NCI-H510A treated with DMSO at 0.1 percent for 48 hours (cell line): ENCODE results near the gene CMPK2.
"Not testable (repeated sequence)": the region's sequence is repeated elsewhere in the genome, so short reads cannot be mapped to it uniquely, and the experiment has no call there.

ENCODE experiments used
- DNase-seq: peaks from one replicate; lab custom pipeline; 2025; lab: John Stamatoyannopoulos, UW

The CMPK2 gene, protein sequence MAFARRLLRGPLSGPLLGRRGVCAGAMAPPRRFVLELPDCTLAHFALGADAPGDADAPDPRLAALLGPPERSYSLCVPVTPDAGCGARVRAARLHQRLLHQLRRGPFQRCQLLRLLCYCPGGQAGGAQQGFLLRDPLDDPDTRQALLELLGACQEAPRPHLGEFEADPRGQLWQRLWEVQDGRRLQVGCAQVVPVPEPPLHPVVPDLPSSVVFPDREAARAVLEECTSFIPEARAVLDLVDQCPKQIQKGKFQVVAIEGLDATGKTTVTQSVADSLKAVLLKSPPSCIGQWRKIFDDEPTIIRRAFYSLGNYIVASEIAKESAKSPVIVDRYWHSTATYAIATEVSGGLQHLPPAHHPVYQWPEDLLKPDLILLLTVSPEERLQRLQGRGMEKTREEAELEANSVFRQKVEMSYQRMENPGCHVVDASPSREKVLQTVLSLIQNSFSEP

GRCh38 chr2:6865346-6866274 lies at the start of gene CMPK2:
Gene CMPK2, minus strand, starts transcription at chr2:6865907. Its CDS starts 211 bp downstream, at chr2:6865696.
- peak; percentile 86 for DNase-seq

- DNase-seq, result no peak
Observed at GRCh38 chr2:6915399-6915798, 49.7 kb upstream of the CMPK2 start.

- no peak for DNase-seq
Observed at GRCh38 chr2:6914828-6915227, 49.1 kb upstream of the CMPK2 start.

DNA sequence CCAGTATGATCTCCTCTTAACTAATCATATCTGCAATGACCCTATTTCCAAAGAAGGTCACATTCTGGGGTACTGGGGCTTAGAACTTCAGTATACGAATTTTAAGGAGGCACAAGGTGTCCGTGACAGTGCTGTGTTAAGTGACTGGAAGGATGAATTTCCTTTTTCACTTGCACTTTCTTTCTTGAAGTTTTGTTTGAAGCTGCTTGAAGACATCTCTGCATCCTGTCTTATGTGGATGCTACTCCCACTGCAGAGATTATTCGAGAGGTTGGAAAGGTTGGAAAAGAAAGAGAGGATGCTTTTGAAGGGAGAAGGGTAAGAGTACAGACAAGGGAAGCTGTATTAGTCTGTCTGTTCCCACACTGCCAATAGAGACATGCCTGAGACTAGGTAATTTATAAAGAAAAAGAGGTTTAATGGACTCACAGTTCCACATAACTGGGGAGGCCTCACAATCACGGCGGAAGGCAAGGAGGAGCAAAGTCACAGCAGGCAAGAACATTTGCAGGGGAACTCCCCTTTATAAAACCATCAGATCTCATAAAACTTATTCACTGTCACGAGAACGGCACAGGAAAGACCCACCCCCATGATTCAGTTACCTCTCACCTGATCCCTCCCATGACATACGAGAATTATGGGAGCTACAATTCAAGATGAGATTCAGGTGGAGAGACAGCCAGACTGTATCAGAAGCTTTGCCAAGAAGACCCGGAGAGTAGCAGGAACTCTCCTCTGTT lies 47.9 kb upstream of the CMPK2 start:
- DNase-seq, result no peak

GRCh38 chr2:6911721-6912120 lies 46.0 kb upstream of the CMPK2 start:
- DNase-seq, result no peak

- no peak for DNase-seq
Observed at GRCh38 chr2:6909431-6910385, 44.0 kb upstream of the CMPK2 start.

DNA sequence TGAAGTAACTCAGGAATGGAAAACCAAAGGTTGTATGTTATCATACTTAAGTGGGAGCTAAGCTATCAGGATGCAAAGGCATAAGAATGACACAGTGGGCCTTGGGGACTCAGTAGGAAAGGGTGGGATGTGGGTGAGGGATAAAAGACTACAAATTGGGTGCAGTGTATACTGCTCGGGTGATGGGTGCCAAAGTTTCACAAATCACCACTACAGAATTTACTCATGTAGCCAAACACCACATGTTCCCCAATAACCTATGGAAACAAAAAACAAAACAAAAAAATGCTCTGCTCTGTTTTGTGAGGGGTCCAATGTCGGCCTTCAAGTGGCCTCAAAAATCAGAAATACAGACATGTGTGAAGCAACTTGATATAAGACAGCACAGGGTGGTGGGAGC lies 42.6 kb upstream of the CMPK2 start:
- no peak for DNase-seq

DNA sequence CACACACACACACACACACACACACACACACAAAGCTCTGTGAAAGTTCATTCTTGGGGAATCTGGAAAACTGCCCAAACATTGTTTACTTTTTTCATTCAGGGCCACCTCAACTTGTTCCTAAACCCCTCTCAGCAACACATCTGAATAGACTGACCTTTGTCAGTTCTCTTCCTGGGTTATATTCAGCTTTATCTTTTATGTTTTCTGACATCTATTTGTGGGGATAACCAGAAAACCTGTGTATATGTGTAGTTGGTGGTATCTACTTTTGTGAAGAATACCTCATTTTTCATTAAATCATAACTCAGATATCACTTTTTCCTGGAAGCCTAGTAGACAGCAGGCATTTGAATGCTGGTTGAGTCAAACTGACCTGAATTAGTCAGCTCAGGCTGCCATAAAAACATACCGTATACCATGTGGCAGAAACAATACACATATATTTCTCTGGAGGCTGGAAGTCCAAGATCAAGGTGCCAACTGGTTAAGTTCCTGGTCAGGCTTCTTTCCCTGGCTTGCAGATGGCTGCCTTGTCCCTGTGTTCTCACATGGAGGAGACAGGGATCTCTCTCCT lies 40.5 kb upstream of the CMPK2 start:
- no peak for DNase-seq

- no peak for DNase-seq
Observed at GRCh38 chr2:6905668-6906067, 40.0 kb upstream of the CMPK2 start.

DNA sequence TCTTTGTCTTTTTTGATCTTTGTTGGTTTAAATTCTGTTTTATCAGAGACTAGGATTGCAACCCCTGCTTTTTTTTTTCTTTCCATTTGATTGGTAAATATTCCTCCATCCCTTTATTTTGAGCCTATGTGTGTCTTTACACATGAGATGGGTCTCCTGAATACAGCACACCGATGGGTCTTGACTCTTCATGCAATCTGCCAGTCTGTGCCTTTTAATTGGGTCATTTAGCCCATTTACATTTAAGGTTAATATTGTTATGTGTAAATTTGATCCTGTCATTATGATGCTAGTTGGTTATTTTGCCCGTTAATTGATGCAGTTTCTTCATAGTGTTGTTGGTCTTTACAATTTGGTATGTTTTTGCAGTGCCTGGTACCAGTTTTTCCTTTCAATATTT lies 36.9 kb upstream of the CMPK2 start:
- not testable (repeated sequence) for DNase-seq

- DNase-seq, result peak; percentile 32
Observed at GRCh38 chr2:6896930-6897759, 31.4 kb upstream of the CMPK2 start.

- no peak for DNase-seq
Observed at GRCh38 chr2:6893876-6894482, 28.3 kb upstream of the CMPK2 start.

DNA sequence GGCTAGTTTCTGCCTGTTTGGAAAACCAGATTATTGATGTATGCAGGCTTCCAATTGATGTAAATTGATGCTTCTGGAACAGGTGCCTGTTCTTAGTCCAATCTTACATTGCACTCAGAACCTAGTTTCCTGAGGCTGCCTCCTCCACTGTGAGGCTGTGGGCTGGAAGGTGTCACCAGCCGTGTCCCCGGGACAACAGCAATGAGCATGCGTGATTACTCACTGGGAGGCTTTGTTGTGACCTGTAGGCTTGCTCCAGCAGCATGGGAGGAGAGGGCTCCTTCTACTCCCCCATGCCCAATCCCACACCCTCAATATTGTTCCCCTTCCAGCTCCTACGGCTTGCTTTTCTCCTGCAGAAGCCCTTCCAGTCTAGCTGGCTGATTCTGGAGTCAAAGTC lies 23.0 kb upstream of the CMPK2 start:
- DNase-seq, result no peak

GRCh38 chr2:6887751-6888192 lies 22.1 kb upstream of the CMPK2 start:
- no peak for DNase-seq

DNA sequence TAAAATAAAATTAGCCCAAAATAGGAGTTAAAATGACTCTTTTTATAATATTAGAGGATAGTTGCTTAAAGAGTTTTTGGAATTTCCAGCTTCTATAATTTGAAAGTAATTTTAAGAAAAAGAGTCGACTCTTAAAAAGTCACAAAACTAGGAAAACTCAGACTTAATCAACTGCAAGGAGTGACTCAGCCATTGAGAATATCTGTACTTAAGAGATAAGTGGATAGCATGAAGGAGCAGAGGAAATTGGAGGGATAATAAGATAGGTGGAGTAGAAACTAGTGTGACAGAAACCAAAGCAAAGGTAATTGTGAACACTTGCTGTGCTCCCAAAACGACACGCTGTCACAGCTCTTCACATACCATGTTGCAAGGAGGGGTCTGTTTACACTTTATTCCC lies 20.3 kb upstream of the CMPK2 start:
- DNase-seq, result no peak

- no peak for DNase-seq
Observed at GRCh38 chr2:6885551-6885950, 19.8 kb upstream of the CMPK2 start.

GRCh38 chr2:6883448-6884122 lies 17.9 kb upstream of the CMPK2 start:
- DNase-seq, result no peak

GRCh38 chr2:6881516-6881915 lies 15.8 kb upstream of the CMPK2 start:
- no peak for DNase-seq

- DNase-seq, result no peak
Observed at GRCh38 chr2:6881046-6881445, 15.3 kb upstream of the CMPK2 start.
